SK-N-MC (cell line): ENCODE results near the gene ZNF512B.

Experiments used
- FOXP2 ChIP-seq: optimal IDR thresholded peaks from 2 replicates; pipeline ENCODE3; 2011; ENCODE audit warnings: mild to moderate bottlenecking, moderate library complexity; ENCODE audit not compliant: insufficient read depth; ENCODE audit errors: extremely low read length, control extremely low read depth
- POLR2AphosphoS5 ChIP-seq: IDR thresholded peaks from 2 replicates; pipeline ENCODE4 v1.6.1; 2012; ENCODE audit warnings: mild to moderate bottlenecking, low read depth, low read length, borderline replicate concordance

DNA sequence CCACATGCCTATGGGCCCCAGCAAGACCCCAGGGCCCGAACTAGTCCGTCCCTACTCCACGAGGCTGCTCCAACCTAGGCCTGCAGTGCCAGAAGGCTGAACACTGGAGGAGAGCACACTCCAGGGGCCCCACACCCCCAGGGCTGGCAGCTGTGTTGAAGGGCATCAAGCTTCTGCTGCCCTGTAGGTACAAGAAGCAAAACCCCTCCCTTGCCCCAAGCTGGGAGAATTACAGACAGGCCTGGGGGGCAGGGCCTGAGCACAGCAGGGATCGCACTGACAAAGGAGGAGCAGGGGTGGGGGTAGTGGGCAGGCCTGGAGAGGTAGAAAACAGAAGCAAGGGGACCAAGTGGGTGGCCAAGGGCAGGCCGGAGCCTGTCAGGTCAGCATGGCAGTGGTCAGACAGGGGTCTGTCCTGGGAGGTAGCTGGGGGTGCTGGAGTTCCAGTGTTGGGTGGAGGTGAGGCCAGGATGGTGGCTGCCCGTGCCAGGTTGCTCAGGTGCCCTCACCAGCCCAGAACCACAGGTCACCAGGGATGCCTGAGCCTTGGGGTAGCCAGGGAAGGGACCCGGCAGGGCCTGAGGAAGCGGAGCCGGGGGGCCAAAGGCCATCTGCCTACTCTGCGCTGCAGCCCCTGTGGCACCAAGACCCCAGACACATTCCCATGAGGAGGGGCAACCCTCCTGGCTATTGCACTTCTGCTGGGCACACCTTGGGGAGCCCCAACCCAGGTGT is 10.6 kb downstream of the ZNF512B start:
- TF ChIP-seq FOXP2: no peak
- TF ChIP-seq POLR2AphosphoS5: no peak
